T-helper 2 cell treated with Interferon-gamma antibody and Interleukin-4, amounts not matched to agents 5 μg/mL and 100 μg/mL, for 36 hours (primary cell): ENCODE data around the gene SPAG8.
A peak's percentile ranks its signal among the peaks of the same experiment; 100 is the strongest.

Source experiments
- DNase-seq: peaks from one replicate; pipeline ENCODE4 v3.0.0; 2021; ENCODE audit warnings: low spot score
- H3K27ac Mint-ChIP-seq: one replicate; pipeline ENCODE4 v1.8.0; 2021; ENCODE audit warnings: mild to moderate bottlenecking, mixed read lengths
- H3K27me3 Mint-ChIP-seq: one replicate; pipeline ENCODE4 v1.8.0; 2021; ENCODE audit warnings: low read depth, mixed read lengths
- H3K36me3 Mint-ChIP-seq: one replicate; pipeline ENCODE4 v1.8.0; 2021; ENCODE audit warnings: low read depth, mixed read lengths
- H3K4me1 Mint-ChIP-seq: one replicate; pipeline ENCODE4 v1.8.0; 2021; ENCODE audit warnings: low read depth, mixed read lengths
- H3K4me3 Mint-ChIP-seq: one replicate; pipeline ENCODE4 v1.8.0; 2022; ENCODE audit warnings: mild to moderate bottlenecking, moderate library complexity, mixed read lengths
- H3K9me3 Mint-ChIP-seq: one replicate; pipeline ENCODE4 v1.8.0; 2021; ENCODE audit warnings: mixed read lengths

The SPAG8 gene

DNA sequence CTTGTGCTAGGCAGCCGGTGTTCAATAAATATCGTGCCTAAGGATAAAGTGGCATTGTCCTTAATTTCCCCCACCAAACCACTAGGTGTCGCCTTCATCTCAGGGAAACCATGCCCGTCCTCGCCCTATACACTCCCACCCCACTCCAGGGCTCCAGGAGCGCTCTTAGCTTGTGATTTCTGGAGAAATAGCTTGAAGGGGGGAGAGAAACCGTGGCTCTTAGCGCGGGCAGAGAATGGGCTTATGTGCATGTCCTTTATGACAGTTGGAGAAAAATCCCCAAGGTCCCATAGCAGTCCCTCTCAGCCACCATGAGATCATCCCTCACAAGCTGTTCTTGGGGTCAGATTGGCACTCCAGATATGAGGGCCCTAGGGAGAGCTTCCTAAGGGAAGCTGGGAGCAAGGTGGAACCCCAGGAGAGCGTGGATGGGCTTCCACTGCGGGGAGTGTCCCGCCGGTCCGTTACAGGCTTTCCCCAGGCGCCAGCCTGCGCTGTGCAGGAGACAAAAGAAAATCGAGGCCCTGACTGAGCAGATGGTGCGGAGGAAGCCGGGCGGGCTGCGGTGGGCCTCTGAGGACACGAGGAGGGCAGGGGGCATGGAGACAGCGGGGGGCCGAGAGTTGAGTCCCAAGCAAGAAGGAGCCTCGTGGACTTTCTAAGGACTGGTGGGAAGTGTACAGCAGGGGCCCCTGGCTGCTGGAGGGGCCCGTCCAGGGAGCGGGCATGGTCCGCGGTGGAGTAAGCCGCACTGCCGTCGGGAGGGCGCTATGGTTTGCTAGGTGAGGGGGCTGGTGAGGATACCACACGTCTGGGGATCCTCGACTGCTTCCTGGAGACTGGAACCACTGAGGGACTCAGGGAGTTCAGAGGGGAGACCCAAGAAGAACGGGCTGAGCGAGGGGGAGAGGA lies 21.4 kb downstream of the SPAG8 start:
- H3K27ac Mint-ChIP-seq, result no peak overlapping the region
- no peaks in the 10 kb centered on the region for H3K9me3 Mint-ChIP-seq
- H3K4me3 Mint-ChIP-seq, result no peak overlapping the region
- no peaks in the 10 kb centered on the region for H3K27me3 Mint-ChIP-seq
- H3K36me3 Mint-ChIP-seq, result peaks cover 13% of the 10 kb centered on the region
- peaks cover 16% of the 10 kb centered on the region for H3K4me1 Mint-ChIP-seq
- DNase-seq, result peak; percentile 31

DNA sequence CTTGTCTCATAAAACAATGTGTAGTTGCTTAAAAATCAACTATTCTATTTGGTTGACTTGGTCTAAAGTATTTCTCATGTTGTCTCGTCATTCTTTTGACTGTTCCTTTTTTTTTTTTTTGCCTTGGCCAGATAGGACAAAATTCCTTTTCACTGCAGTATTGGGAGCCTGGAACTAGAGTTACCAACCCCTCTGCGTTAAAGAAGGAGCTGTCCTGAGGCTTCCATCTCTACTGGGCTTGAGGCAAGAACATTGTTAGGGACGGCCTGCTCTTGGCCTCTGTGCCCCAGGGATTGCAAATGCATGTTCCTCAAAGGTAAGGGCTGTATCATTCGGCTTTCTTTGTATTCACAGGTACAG lies 22.1 kb downstream of the SPAG8 start:
- no peaks in the 10 kb centered on the region for H3K9me3 Mint-ChIP-seq

DNA sequence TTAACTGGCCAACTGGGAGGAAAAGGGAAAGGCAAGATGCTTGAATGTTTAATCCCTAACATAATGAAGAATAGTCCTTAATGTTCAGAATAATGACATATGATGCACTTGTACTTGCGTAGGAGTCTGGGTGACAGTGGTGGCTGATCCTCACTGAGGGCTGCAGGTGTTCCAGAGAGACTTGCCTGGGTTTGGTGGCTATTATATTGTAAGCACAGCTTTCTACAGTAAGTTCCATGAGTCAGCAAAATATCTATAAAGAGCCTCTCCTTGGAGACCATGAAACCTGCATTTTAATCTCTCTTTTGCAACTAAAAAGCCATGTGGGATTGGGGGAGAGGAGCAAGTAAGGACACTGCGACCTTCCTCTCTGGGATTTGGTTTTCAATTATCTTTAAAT lies 22.5 kb downstream of the SPAG8 start:
- Mint-ChIP-seq H3K27ac (no peak overlapping the region), H3K4me1 (peaks cover 11% of the 10 kb centered on the region), H3K4me3 (no peak overlapping the region), H3K36me3 (peaks cover 13% of the 10 kb centered on the region), H3K9me3 (no peaks in the 10 kb centered on the region), H3K27me3 (no peaks in the 10 kb centered on the region)
- no peak for DNase-seq

More for the DNA sequence above, 22.1 kb downstream of the SPAG8 start:
- Mint-ChIP-seq H3K27ac (no peak overlapping the region), H3K4me1 (peaks cover 13% of the 10 kb centered on the region), H3K4me3 (no peak overlapping the region), H3K27me3 (no peaks in the 10 kb centered on the region), H3K36me3 (peaks cover 13% of the 10 kb centered on the region)
- DNase-seq, result no peak

DNA sequence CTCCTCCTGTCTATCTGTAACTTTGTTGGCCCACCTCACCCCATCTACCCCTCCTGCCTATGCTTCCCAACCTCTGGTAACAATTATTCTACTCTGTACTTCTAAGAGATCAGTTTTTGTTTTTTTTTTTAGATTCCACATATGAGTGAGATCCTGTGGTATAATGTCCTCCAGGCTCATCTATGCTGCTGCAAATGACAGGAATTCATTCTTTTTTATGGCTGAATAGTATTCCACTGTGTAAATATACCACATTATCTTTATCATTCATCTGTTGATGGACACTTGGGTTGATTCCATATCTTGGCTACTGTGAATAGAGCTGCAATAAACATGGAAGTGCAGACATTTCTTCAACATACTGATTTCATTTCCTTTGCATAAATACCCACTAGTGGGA lies 28.6 kb downstream of the SPAG8 start:
- Mint-ChIP-seq H3K36me3 (peaks cover 26% of the 10 kb centered on the region), H3K4me3 (no peak overlapping the region), H3K27ac (no peak overlapping the region), H3K27me3 (no peaks in the 10 kb centered on the region), H3K9me3 (no peaks in the 10 kb centered on the region), H3K4me1 (no peaks in the 10 kb centered on the region)
- no peak for DNase-seq

DNA sequence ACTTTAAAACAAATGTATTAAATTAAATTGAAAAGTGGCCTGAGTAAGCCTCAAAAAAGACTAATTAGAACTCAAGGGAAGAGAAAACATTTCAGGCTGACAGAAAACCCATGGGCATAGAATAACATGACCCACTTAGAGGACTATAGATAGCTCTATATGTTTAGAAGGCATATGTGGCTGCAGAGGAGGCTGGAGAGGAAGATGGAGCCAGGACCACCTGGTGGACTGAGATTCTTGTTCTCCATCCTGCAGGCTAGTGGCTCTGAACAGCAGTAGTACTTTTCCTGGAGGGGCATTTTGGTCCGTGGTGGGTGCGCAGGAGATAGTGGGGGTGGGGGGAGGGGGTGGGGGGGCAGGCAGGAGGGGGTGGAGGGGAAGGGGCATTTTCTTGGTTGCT lies 31.0 kb downstream of the SPAG8 start:
- Mint-ChIP-seq H3K4me1 (no peaks in the 10 kb centered on the region), H3K27me3 (no peaks in the 10 kb centered on the region), H3K36me3 (peaks cover 21% of the 10 kb centered on the region), H3K9me3 (no peaks in the 10 kb centered on the region), H3K4me3 (no peak overlapping the region), H3K27ac (no peak overlapping the region)
- no peak for DNase-seq

DNA sequence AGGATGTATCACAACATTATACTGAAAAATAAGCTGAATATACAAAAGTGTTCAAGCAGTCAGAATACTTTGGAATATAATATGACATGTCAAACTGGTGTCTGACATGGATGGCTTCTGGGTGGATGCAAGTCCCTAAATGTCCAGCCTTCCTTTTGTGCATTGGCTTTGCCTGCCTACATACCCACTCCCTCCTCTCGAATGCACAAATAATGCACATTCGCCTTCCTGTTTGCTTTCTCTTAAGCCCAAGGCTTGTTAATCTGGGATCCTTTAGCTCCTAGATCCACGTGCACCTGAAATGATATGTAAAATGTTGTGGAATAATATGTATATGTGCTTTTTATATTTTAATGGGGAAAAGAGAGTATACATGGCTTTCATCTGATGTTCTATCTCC lies 33.6 kb downstream of the SPAG8 start:
- H3K27ac Mint-ChIP-seq, result no peak overlapping the region
- no peaks in the 10 kb centered on the region for H3K27me3 Mint-ChIP-seq
- H3K9me3 Mint-ChIP-seq, result no peaks in the 10 kb centered on the region
- H3K4me3 Mint-ChIP-seq, result no peak overlapping the region
- DNase-seq, result no peak
- H3K4me1 Mint-ChIP-seq, result no peaks in the 10 kb centered on the region
- peaks cover 10% of the 10 kb centered on the region for H3K36me3 Mint-ChIP-seq

DNA sequence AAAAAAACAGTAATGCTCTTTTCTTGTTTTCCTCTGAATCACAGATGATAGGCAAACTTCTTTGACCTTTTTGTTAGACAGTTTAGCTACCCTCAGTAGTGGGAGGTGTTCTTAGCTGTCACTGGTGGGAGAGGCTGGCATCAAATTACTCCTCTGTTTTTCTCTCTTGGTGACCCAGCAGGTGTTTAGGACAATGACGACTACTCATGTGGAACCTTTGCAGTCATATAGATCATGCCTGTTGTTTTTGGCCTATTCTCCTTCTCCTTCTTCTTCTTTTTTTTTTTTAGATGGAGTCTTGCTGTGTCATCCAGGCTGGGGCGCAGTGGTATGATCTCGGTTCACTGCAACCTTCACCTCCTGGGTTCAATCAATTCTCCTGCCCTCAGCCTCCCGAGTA lies 36.0 kb downstream of the SPAG8 start:
- no peak overlapping the region for H3K4me3 Mint-ChIP-seq
- H3K27ac Mint-ChIP-seq, result no peak overlapping the region

DNA sequence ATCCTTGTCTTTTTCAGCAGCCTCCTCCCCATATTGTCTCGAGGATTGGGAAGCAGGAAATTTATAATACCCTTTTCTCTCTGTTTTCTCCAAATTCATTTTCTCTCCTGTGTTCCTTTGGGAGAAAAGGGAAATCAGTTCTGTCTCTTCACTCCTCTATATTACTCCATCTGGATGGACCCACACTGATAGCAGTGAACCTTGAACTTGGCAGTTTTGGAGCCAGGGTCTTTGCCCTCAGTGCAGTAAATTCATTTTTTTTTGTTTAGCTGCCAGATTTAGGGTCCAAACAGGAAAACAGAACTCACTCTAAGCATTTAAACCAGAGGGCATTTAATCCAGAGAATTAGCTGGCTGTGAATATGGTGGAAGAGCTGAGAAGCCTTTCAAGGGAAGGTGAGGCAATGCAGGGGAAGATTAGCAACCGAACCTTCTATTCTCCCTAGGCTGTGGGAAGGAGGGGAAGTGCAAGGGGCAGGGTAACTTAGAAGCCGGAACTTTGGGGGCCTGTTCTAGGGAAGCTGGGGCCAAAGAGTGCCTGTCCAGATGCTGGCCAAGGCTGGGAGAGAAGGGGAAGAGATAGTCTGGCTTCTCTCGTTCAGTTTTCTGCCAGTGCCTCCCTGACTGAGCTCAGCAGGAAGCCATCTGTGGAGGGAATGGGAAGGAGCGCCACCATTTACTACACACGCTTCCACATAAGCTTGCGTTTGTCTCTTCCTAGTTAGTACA lies 37.0 kb downstream of the SPAG8 start:
- Mint-ChIP-seq H3K27ac (no peak overlapping the region), H3K27me3 (no peaks in the 10 kb centered on the region), H3K4me1 (no peaks in the 10 kb centered on the region), H3K9me3 (no peaks in the 10 kb centered on the region), H3K36me3 (peaks cover 2% of the 10 kb centered on the region), H3K4me3 (no peak overlapping the region)
- no peak for DNase-seq

More for the DNA sequence above, 36.0 kb downstream of the SPAG8 start:
- Mint-ChIP-seq H3K27me3 (no peaks in the 10 kb centered on the region), H3K9me3 (no peaks in the 10 kb centered on the region), H3K4me1 (no peaks in the 10 kb centered on the region), H3K36me3 (peaks cover 7% of the 10 kb centered on the region)
- DNase-seq, result no peak

DNA sequence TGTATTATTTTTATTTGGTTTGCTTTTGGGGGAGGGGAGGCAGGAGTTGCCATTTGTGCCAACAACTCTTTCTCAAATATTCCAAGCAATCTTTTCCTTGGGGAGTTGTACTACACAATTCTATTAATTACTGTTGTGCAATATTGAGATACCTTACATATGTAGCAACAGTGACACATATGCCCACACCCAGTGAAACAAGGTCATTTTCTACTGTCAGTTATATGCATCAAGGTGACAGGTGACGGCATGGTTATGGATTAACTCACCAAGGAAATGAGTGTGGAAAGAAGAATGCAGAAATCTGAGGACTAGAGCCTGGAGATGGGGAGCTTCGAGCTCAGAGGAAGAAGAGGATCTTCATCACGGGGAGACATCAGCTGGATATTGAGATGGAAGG lies 40.1 kb downstream of the SPAG8 start:
- DNase-seq, result no peak
- no peaks in the 10 kb centered on the region for H3K9me3 Mint-ChIP-seq
- no peaks in the 10 kb centered on the region for H3K36me3 Mint-ChIP-seq
- H3K4me1 Mint-ChIP-seq, result no peaks in the 10 kb centered on the region
- no peaks in the 10 kb centered on the region for H3K27me3 Mint-ChIP-seq
- no peak overlapping the region for H3K27ac Mint-ChIP-seq
- no peak overlapping the region for H3K4me3 Mint-ChIP-seq

DNA sequence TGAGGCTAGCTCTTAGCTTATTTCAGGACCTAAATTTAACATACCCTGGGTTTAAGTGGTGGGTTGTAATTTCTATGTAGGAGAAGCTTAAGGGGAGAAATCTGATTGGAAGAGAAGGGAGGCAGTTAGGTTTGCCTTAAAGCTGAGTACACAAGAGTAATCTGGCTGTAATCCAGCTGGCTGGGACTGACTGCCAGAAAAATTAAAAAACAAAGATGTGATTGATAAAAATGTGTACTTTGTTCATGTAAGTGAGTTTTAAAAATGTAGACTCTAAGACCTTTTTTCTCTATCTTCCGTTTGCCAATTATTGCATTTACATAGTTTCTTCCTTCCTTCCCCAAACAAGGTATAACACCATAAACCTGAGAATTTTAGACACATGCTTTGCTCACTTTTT lies 40.5 kb downstream of the SPAG8 start:
- Mint-ChIP-seq H3K4me1 (no peaks in the 10 kb centered on the region), H3K9me3 (no peaks in the 10 kb centered on the region), H3K27me3 (no peaks in the 10 kb centered on the region), H3K36me3 (no peaks in the 10 kb centered on the region), H3K4me3 (no peak overlapping the region), H3K27ac (no peak overlapping the region)
- DNase-seq, result no peak

DNA sequence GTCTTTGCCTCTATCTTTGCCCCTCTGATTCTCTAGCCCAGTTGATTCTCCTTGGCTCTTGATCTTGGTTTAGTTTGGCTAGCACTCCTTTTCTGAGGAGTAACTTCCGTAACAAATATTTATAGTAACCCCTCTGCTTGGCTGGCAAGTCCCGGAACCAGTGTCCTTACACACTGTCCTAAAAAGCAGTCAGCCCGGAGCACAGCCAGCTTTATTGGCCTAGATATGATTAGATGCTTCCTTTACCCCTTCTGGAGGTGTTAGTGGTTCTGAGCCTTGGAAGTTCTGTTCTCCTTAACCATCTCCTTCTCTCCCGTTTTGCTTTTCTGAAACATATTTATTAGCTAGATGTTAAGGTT lies 41.0 kb downstream of the SPAG8 start:
- Mint-ChIP-seq H3K27me3 (no peaks in the 10 kb centered on the region), H3K36me3 (no peaks in the 10 kb centered on the region), H3K4me1 (no peaks in the 10 kb centered on the region), H3K4me3 (no peak overlapping the region), H3K9me3 (no peaks in the 10 kb centered on the region), H3K27ac (no peak overlapping the region)
- no peak for DNase-seq

DNA sequence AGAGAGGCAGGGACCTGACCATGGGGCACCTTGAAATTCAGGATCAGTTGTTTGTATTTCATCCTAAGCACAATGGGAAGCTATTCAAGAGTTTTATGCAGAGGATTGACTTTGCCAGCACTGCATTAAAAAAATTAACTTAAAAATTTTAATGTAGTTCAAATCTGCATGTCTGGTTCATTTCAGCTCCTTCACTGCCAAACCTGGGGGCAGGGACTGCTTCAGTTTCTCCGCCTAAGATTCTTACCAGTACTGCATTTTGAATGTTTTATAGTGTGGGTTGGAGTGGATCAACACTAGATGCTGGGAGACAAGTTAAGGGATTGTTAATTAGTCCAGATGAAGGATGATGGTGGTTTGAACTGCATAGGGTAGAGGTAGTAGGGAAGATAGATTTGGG lies 42.3 kb downstream of the SPAG8 start:
- no peak overlapping the region for H3K27ac Mint-ChIP-seq
- DNase-seq, result no peak
- no peak overlapping the region for H3K4me3 Mint-ChIP-seq
- no peaks in the 10 kb centered on the region for H3K36me3 Mint-ChIP-seq
- H3K4me1 Mint-ChIP-seq, result no peaks in the 10 kb centered on the region
- H3K9me3 Mint-ChIP-seq, result no peaks in the 10 kb centered on the region
- no peaks in the 10 kb centered on the region for H3K27me3 Mint-ChIP-seq

DNA sequence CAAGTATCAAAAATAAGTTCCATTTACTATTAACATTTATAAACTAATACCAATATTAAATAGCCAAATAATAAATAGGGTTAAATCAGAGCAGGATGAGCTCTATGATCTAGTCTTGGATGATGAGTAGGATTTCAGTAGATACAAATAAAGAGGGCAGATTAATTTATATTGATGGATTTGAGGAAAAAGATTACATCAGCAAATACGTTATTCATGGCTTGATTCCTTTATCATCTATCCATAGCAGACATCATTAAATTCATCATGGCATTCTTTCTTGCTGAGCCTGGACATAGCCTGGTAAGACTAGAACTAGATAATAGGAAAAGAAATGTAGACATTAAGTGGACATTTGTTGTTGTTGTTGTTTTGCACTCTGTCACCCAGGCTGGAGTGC lies 44.6 kb downstream of the SPAG8 start:
- no peaks in the 10 kb centered on the region for H3K4me1 Mint-ChIP-seq
- H3K36me3 Mint-ChIP-seq, result no peaks in the 10 kb centered on the region
- no peak for DNase-seq
- no peak overlapping the region for H3K4me3 Mint-ChIP-seq
- H3K27ac Mint-ChIP-seq, result no peak overlapping the region
- H3K9me3 Mint-ChIP-seq, result no peaks in the 10 kb centered on the region
- H3K27me3 Mint-ChIP-seq, result no peaks in the 10 kb centered on the region

DNA sequence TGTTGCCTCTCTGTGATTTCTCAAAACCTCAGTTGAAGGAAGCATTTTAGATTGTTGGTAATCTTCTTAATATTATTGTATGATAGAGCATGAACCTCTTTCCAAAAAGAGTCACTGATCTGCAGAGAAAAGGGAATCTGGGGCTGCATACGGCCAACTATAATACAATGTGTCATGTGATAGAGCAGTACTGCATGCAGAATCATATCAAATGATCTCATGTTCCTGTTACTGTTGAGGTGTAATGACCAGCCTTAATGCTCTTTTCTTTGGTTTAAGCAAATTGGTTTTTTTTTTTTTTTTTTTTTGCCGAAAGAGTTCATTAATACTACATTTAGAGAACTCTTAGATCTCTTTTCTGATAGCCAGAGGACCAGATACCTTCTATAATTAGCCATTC lies 45.1 kb downstream of the SPAG8 start:
- Mint-ChIP-seq H3K36me3 (no peaks in the 10 kb centered on the region), H3K27ac (no peak overlapping the region), H3K4me1 (no peaks in the 10 kb centered on the region), H3K4me3 (no peak overlapping the region), H3K9me3 (no peaks in the 10 kb centered on the region), H3K27me3 (no peaks in the 10 kb centered on the region)
- DNase-seq, result no peak
